Measurements from ENCODE around the gene STAG3.

- no peak for TF ChIP-seq POLR2A (IDR thresholded peaks at IDR 0.05)
- TF ChIP-seq, protein P1, sequence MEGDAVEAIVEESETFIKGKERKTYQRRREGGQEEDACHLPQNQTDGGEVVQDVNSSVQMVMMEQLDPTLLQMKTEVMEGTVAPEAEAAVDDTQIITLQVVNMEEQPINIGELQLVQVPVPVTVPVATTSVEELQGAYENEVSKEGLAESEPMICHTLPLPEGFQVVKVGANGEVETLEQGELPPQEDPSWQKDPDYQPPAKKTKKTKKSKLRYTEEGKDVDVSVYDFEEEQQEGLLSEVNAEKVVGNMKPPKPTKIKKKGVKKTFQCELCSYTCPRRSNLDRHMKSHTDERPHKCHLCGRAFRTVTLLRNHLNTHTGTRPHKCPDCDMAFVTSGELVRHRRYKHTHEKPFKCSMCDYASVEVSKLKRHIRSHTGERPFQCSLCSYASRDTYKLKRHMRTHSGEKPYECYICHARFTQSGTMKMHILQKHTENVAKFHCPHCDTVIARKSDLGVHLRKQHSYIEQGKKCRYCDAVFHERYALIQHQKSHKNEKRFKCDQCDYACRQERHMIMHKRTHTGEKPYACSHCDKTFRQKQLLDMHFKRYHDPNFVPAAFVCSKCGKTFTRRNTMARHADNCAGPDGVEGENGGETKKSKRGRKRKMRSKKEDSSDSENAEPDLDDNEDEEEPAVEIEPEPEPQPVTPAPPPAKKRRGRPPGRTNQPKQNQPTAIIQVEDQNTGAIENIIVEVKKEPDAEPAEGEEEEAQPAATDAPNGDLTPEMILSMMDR (IDR thresholded peaks at IDR 0.05): no peak
Observed at GRCh38 chr7:100195222-100195621, 17.5 kb downstream of the STAG3 start.
